BLaER1 treated with 17β-estradiol and CSF1 and Interleukin-3, amounts not matched to agents 10 nM and 100 nM (cell line): ENCODE measurements around the gene CDC14B.
"Not testable (repeated sequence)": the region's sequence is repeated elsewhere in the genome, so short reads cannot be mapped to it uniquely, and the experiment has no call there.

Experiments
- H3K27ac ChIP-seq, 11 experiments: shearing (Covaris generic); formaldehyde crosslinking; 2 replicates each; pipeline ENCODE4 v1.8.1; 2022
- H3K27me3 ChIP-seq, 11 experiments: shearing (Covaris generic); formaldehyde crosslinking; 2 replicates each; pipeline ENCODE4 v1.8.1; 2022
- H3K36me3 ChIP-seq, 11 experiments: shearing (Covaris generic); formaldehyde crosslinking; 2 replicates each; pipeline ENCODE4 v1.8.1; 2022
- H3K4me1 ChIP-seq, 10 experiments: shearing (Covaris generic); formaldehyde crosslinking; 2 replicates each; pipeline ENCODE4 v1.8.1; 2022
- H3K4me2 ChIP-seq, 11 experiments: shearing (Covaris generic); formaldehyde crosslinking; 2 replicates each; pipeline ENCODE4 v1.8.1; 2022
- H3K4me3 ChIP-seq, 10 experiments: shearing (Covaris generic); formaldehyde crosslinking; 2 replicates each; pipeline ENCODE4 v1.8.1; 2022
- H3K9ac ChIP-seq, 11 experiments: shearing (Covaris generic); formaldehyde crosslinking; 2 replicates each; pipeline ENCODE4 v1.8.1; 2022
- H3K9me3 ChIP-seq, 11 experiments: shearing (Covaris generic); formaldehyde crosslinking; replicated peaks in 1 of 11; 2 replicates each; pipeline ENCODE4 v1.8.1; 2022
- H4K20me1 ChIP-seq, 11 experiments: shearing (Covaris generic); formaldehyde crosslinking; 2 replicates each; pipeline ENCODE4 v1.8.1; 2022
- Cebpa-rat ChIP-seq, 11 experiments: shearing (Covaris generic); IDR thresholded peaks; 2 replicates each; pipeline ENCODE4 v1.8.1; 2022

CDC14B gene

DNA sequence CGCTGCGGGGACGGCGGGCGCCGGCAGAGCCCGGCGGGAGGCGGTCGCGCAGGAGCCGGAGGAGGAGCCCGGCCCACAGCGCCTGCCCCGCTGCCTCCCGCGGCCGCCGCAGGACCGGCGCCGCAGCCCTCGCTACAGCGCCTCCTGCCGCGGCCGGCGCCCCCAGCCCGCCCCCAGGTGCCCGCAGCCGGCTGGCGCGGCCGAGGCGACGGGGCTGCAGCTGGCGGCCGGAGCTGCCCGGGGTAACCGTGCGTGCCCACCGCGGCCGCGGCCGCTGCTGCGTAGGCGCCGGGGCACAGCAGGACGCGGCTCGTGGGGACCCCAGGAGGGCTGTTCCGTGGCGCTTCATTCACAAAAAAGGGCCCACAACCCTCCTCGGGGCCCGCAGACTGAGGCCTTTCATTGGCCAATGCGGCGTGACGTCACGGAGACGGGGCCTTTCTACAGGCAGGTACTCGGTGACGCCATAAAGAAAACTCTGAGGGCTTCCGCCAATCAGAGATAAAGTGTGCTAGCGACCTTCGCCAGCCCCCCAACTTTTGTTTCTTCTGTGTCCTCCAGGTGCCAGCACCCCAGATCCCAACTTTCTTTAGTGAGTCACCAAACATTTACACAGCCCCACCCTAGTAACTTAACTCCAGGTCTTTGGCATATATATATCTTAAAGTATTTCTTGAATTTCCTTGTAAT lies at the start of gene CDC14B:
Gene CDC14B, minus strand, starts transcription at position 353 of the 690 bp plus-strand sequence. CDS start 465 bp downstream, outside the sequence.
- Histone ChIP-seq H3K27ac (peak within 1 kb of the TSS; percentile 20 to 62 (median 49); a peak in 16 of 22 replicates), H3K4me3 (peak within 1 kb of the TSS; percentile 65 to 75 (median 68))

DNA sequence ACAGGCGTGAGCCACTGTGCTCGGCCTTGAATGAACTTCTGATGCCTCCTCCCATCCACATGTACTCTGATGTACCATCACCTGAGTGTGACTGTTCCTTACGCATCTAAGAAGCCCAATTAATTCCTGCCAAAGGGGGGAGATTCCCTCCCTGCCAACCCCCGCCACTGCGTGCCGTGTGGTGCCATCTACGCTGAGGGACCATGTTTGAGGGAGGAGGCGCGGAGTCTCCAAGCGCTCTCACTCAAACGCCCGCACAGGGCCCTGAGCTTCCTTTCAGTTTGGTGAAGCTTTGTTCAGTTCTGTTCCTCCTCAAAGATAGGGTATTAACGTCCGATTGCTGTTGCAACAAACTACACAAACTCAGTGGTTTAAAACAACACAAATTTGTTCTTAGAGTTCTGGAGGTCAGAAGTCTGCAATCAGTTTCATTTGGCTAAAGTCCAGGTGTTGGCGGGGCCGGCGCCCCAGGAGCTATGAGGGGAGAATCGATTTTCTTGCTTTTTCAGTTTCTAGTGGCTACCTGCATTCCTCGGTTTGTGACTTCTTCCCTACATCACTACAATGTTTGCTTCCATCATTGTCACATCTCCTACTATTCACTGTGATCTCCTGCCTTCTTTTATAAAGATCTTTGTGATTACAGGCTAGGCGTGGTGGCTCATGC lies 49.4 kb upstream of the CDC14B start:
- no peak overlapping the region for H3K27ac ChIP-seq
- no peak for TF ChIP-seq Cebpa-rat (IDR thresholded peaks at IDR 0.05)
- no peak overlapping the region for H3K4me2 ChIP-seq
- H3K9me3 ChIP-seq = peaks cover 14 to 40% (median 26%) of the 10 kb centered on the region in 11 experiments; a peak in 21 of 22 replicates
- no peaks in the 10 kb centered on the region for H3K27me3 ChIP-seq
- no peaks in the 10 kb centered on the region for H3K4me1 ChIP-seq
- no peak overlapping the region for H3K9ac ChIP-seq
- H4K20me1 ChIP-seq = no peaks in the 10 kb centered on the region
- no peaks in the 10 kb centered on the region for H3K36me3 ChIP-seq
- no peak overlapping the region for H3K4me3 ChIP-seq

More for the DNA sequence above, at the start of gene CDC14B:
- peaks cover 0 to 19% (median 15%) of the 10 kb centered on the region in 11 experiments; a peak in 19 of 22 replicates for H3K27me3 ChIP-seq
- H3K9me3 ChIP-seq = peaks cover 0 to 14% (median 9%) of the 10 kb centered on the region in 11 experiments; a peak in 9 of 22 replicates
- H3K36me3 ChIP-seq = no peaks in the 10 kb centered on the region
- peaks cover 0 to 5% (median 0%) of the 10 kb centered on the region in 11 experiments; a peak in 1 of 22 replicates for H4K20me1 ChIP-seq
- H3K9ac ChIP-seq = peak within 1 kb of the TSS; percentile 63 to 81 (median 77)
- peak within 1 kb of the TSS; percentile 62 to 87 (median 80) for H3K4me2 ChIP-seq
- H3K4me1 ChIP-seq = peaks cover 9 to 23% (median 15%) of the 10 kb centered on the region in 10 experiments; a peak in 19 of 20 replicates
- TF ChIP-seq Cebpa-rat (IDR thresholded peaks at IDR 0.05) = no peak

DNA sequence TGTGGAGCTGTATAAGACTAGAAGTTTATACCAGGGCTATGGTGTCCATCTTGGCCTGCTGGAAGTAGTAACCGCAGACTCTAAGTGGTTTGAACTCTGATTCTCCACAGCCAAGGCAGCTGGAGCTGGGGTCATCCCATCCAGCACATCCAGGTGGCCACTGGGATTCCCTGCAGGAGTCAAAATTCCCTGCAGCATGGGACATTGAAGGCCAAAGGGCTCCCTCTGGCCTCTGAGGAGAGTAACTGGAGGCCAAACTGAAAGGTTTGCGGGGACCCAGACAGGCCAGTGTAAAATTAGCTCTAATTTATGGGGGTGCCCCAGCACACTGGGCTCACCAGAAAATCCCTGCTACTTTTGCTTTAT lies 47.7 kb upstream of the CDC14B start:
- Histone ChIP-seq H4K20me1 (no peaks in the 10 kb centered on the region), H3K27me3 (no peaks in the 10 kb centered on the region), H3K36me3 (no peaks in the 10 kb centered on the region), H3K4me2 (no peak overlapping the region), H3K9me3 (peaks cover 3 to 25% (median 18%) of the 10 kb centered on the region in 11 experiments; a peak in 13 of 22 replicates), H3K4me3 (no peak overlapping the region), H3K27ac (no peak overlapping the region), H3K9ac (no peak overlapping the region), H3K4me1 (no peaks in the 10 kb centered on the region)
- no peak for TF ChIP-seq Cebpa-rat (IDR thresholded peaks at IDR 0.05)

DNA sequence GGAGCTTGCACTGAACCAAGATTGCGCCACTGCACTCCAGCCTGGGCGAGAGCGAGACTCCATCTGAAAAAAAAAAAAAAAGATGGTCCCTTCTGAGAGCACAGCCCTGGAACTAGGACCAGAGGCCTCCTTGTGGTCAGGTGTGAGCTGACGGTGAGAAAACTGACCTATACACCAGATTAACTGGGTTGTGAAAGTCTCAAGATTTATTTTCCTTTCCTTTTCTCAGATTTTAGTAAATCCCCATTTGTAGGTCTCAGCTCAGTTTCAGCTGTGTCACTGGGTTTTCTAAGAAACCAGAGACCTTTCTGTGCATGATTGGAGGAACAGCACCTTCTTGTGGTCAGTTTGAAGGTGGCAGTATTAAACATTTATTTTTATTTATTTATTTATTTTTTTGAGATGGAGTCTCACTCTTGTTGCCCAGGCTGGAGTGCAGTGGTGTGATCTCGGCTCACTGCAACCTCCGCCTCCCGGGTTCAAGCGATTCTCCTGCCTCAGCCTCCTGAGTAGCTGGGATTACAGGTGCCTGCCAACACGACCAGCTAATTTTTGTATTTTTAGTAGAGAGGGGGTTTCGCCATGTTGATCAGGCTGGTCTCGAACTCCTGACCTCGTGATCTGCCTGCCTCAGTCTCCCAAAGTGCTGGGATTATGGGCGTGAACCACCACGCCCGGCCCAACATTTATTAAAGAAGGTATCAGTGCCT lies 47.2 kb upstream of the CDC14B start:
- H3K36me3 ChIP-seq, H3K4me1 ChIP-seq, H3K9ac ChIP-seq, H3K27ac ChIP-seq, H3K4me3 ChIP-seq, H3K27me3 ChIP-seq, H4K20me1 ChIP-seq, H3K4me2 ChIP-seq: not testable (repeated sequence)
- peaks cover under 1 to 22% (median 16%) of the 10 kb centered on the region in 11 experiments; a peak in 13 of 22 replicates for H3K9me3 ChIP-seq

DNA sequence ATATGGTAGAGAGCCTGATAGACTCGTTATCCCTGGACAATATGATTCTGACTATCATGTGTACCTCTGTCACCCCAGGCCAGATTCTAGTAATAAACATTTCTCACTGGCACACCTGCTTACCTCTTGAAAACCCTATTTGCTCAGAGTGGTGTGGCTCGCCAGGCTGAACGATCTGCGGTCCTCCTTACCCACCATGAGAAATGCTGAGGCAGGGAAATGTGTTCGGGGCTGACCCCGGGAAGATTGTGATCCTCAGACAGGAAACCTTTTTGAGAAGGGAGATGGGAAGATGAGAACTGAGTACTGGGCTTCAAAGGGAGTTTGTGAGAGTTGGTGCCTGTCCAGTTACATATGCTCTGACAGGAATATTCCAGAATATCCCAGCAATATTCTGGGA lies 46.1 kb upstream of the CDC14B start:
- 0 out of 22 replicates have a peak overlapping the region, but pooled peaks of 1 of the 11 experiments have one; percentile 8 for H3K27ac ChIP-seq
- no peaks in the 10 kb centered on the region for H4K20me1 ChIP-seq
- H3K9ac ChIP-seq = no peak overlapping the region
- no peaks in the 10 kb centered on the region for H3K36me3 ChIP-seq
- H3K4me2 ChIP-seq = no peak overlapping the region
- H3K27me3 ChIP-seq = no peaks in the 10 kb centered on the region
- H3K4me3 ChIP-seq = no peak overlapping the region
- no peaks in the 10 kb centered on the region for H3K4me1 ChIP-seq
- TF ChIP-seq Cebpa-rat (IDR thresholded peaks at IDR 0.05) = no peak
- H3K9me3 ChIP-seq = peaks cover 0 to 12% (median 9%) of the 10 kb centered on the region in 11 experiments; a peak in 12 of 22 replicates

DNA sequence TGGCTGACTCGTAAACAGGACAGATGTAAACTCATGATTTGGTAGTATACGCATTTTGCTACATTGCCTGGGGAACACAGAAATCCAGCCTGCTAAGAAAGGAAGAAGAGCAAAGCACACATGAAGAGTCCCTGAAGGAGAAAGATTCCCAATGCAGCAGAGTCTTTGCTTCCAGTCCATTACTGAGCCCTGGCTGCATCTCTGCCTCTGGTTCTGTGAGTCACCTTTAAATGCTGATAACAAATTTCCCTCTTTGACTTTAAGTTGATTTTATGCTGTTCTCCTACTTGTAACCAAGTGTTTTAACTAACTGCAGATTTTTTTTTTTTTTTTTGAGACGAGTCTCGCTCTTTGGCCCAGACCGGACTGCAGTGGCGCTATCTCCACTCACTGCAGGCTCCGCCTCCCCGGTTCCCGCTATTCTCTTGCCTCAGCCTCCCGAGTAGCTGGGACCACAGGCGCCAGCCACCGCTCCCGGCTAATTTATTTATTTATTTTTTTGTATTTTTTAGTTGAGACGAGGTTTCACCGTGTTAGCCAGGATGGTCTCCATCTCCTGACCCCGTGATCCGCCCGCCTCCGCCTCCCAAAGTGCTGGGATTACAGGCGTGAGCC lies 44.0 kb upstream of the CDC14B start:
- Histone ChIP-seq H3K4me1 (peaks cover 0 to 3% (median 0%) of the 10 kb centered on the region in 10 experiments; a peak in 1 of 20 replicates), H3K9me3 (no peaks in the 10 kb centered on the region), H3K4me3 (no peak overlapping the region), H3K4me2 (no peak overlapping the region), H3K36me3 (no peaks in the 10 kb centered on the region), H3K27me3 (no peaks in the 10 kb centered on the region), H3K9ac (no peak overlapping the region), H4K20me1 (no peaks in the 10 kb centered on the region), H3K27ac (no peak overlapping the region)
- TF ChIP-seq Cebpa-rat (IDR thresholded peaks at IDR 0.05) = no peak

DNA sequence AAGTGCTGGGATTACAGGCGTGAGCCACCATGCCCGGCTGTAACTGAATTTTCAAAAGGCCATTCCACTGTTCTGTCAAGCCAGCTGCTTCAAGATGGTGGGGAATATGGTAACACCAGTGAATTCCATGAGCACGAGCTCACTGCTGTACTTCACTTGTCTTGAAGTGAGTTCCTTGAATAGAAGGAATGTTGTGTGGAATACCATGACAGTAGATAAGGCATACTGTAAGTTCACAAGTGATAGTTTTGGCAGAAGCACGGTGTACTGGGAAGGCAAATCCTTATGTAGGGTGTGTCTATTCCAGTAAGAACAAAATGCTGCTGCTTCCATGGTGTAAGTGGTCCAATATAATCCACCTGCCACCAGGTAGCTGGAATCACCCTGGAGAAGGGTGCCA lies 42.1 kb upstream of the CDC14B start:
- Histone ChIP-seq H3K4me3 (no peak overlapping the region), H3K4me1 (peaks cover 0 to 6% (median 0%) of the 10 kb centered on the region in 10 experiments; a peak in 1 of 20 replicates), H3K9me3 (no peaks in the 10 kb centered on the region), H4K20me1 (no peaks in the 10 kb centered on the region), H3K27me3 (no peaks in the 10 kb centered on the region), H3K27ac (no peak overlapping the region), H3K4me2 (no peak overlapping the region), H3K36me3 (no peaks in the 10 kb centered on the region), H3K9ac (no peak overlapping the region)
- TF ChIP-seq Cebpa-rat (IDR thresholded peaks at IDR 0.05) = no peak

DNA sequence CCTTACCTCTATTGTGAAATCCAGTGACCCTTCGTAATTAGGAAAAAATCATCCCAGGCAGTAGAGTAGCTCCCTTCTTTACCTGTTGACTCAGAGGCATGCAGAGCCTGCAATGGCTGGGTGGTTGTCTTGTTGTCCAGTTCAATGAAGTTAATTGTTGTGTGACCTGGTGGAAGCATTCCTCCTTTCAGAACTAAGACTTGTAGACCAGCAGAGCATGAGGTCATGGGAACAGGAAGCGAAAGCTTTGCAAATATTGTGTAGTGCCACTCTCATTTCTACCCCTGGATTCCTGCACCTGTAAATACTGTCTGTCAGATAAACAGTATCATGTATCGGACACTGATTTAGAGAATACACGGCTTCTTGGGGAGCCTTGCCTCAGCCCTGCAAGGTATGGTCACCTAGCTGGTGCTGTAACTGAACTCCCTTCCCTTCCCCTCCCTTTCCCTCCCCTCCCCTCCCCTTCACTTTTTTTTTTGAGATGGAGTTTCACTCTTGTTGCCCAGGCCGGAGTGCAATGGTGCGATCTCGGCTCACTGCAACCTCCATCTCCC lies 41.1 kb upstream of the CDC14B start:
- Histone ChIP-seq H3K9me3 (no peaks in the 10 kb centered on the region), H3K9ac (no peak overlapping the region), H3K36me3 (no peaks in the 10 kb centered on the region), H3K4me3 (no peak overlapping the region), H3K4me2 (no peak overlapping the region), H3K4me1 (peaks cover under 1 to 12% (median 6%) of the 10 kb centered on the region in 10 experiments; a peak in 19 of 20 replicates), H3K27ac (no peak overlapping the region), H4K20me1 (no peaks in the 10 kb centered on the region), H3K27me3 (no peaks in the 10 kb centered on the region)
- TF ChIP-seq Cebpa-rat (IDR thresholded peaks at IDR 0.05) = no peak
